IMR-90 (cell line): ENCODE measurements around the gene MDP1.

Source experiments
- BHLHE40 ChIP-seq: fragments of 150-350 bp; IDR thresholded peaks from 2 replicates; pipeline ENCODE4 v1.6.1; 2016; ENCODE audit warnings: mild to moderate bottlenecking, low read depth, low read length
- CEBPB ChIP-seq: IDR thresholded peaks from 2 replicates; pipeline ENCODE4 v1.6.1; 2012; ENCODE audit warnings: low read depth, low read length, improper control_type of control experiment
- CTCF ChIP-seq: conservative IDR thresholded peaks from 2 replicates; pipeline ENCODE4 v1.5.1; 2012; ENCODE audit warnings: mild to moderate bottlenecking, low read depth, low read length, improper control_type of control experiment
- ELK1 ChIP-seq: fragments of 150-350 bp; IDR thresholded peaks from 2 replicates; pipeline ENCODE4 v1.6.1; 2016; ENCODE audit warnings: low read depth, mild to moderate bottlenecking, low read length, moderate library complexity, borderline replicate concordance
- FOS ChIP-seq: fragments of 150-350 bp; IDR thresholded peaks from 2 replicates; pipeline ENCODE4 v1.6.1; 2016; ENCODE audit warnings: low read depth, low read length
- MAZ ChIP-seq: IDR thresholded peaks from 2 replicates; pipeline ENCODE4 v1.6.1; 2012; ENCODE audit warnings: low read depth, mild to moderate bottlenecking, low read length, improper control_type of control experiment, moderate library complexity, borderline replicate concordance
- NFE2L2 ChIP-seq: fragments of 150-350 bp; IDR thresholded peaks from 2 replicates; pipeline ENCODE4 v1.6.1; 2016; ENCODE audit warnings: low read depth, mild to moderate bottlenecking, low read length
- POLR2A ChIP-seq: IDR thresholded peaks from 2 replicates; pipeline ENCODE4 v1.6.1; 2012; ENCODE audit warnings: mild to moderate bottlenecking, low read depth, low read length
- RAD21 ChIP-seq: IDR thresholded peaks from 2 replicates; pipeline ENCODE4 v1.6.1; 2012; ENCODE audit warnings: low read length, improper control_type of control experiment
- RCOR1 ChIP-seq: IDR thresholded peaks from 2 replicates; pipeline ENCODE4 v1.6.1; 2012; ENCODE audit warnings: mild to moderate bottlenecking, low read length, improper control_type of control experiment; ENCODE audit not compliant: insufficient replicate concordance
- USF2 ChIP-seq: fragments of 150-350 bp; IDR thresholded peaks from 2 replicates; pipeline ENCODE4 v1.6.1; 2017; ENCODE audit warnings: mild to moderate bottlenecking, antibody characterized with exemption, low read length, low read depth

GRCh38 chr14:24237463-24237955 lies 21.6 kb upstream of the MDP1 start:
- no peak for TF ChIP-seq RCOR1
- TF ChIP-seq NFE2L2, result no peak
- TF ChIP-seq CTCF, result no peak
- TF ChIP-seq MAZ, result no peak
- no peak for TF ChIP-seq FOS
- TF ChIP-seq RAD21, result no peak
- TF ChIP-seq CEBPB, result no peak
- no peak for TF ChIP-seq POLR2A
- no peak for TF ChIP-seq USF2
- TF ChIP-seq BHLHE40, result no peak
- no peak for TF ChIP-seq ELK1
